SU-DHL-6 (cell line): ENCODE results near the gene FAM163A.

Source experiments
- H2AFZ ChIP-seq: fragments of 200-600 bp; sonication (generic); 2 replicates; pipeline ENCODE4 v1.6.1; 2014; ENCODE audit warnings: low read depth, mild to moderate bottlenecking, moderate library complexity, mixed read lengths, antibody characterized with exemption, low read length; ENCODE audit not compliant: severe bottlenecking
- H3F3A ChIP-seq: fragments of 200-600 bp; shearing (Covaris generic); 2 replicates; pipeline ENCODE4 v1.6.0; 2016; ENCODE audit warnings: antibody characterized with exemption, mild to moderate bottlenecking; ENCODE audit not compliant: insufficient read depth
- H3K27ac ChIP-seq: fragments of 200-600 bp; sonication (generic); 2 replicates; pipeline ENCODE4 v1.5.1; 2016; ENCODE audit warnings: low read depth, mild to moderate bottlenecking, low read length, moderate library complexity, mixed read lengths
- H3K27me3 ChIP-seq: fragments of 200-600 bp; sonication (generic), shearing (Covaris generic); 2 replicates; pipeline ENCODE4 v1.6.0; 2014; ENCODE audit warnings: mild to moderate bottlenecking, low read length
- H3K36me3 ChIP-seq: fragments of 200-600 bp; sonication (generic); 2 replicates; pipeline ENCODE4 v1.6.1; 2014; ENCODE audit warnings: mild to moderate bottlenecking, low read length, mixed read lengths
- H3K4me2 ChIP-seq: fragments of 300-600, 200-600 bp; shearing (Covaris generic), sonication (generic); 2 replicates; pipeline ENCODE4 v1.6.0; 2014; ENCODE audit warnings: low read length, low read depth, mild to moderate bottlenecking; ENCODE audit not compliant: poor library complexity, severe bottlenecking
- H3K4me3 ChIP-seq: fragments of 200-600 bp; sonication (generic); 2 replicates; pipeline ENCODE4 v1.5.1; 2014; ENCODE audit warnings: antibody characterized with exemption, low read length, mild to moderate bottlenecking, mixed read lengths; ENCODE audit not compliant: insufficient read depth, poor library complexity, severe bottlenecking
- H3K79me2 ChIP-seq: fragments of 200-600 bp; sonication (generic); 2 replicates; pipeline ENCODE4 v1.6.1; 2014; ENCODE audit warnings: mild to moderate bottlenecking, low read length, moderate library complexity; ENCODE audit not compliant: insufficient read depth
- H3K9ac ChIP-seq: fragments of 200-600 bp; sonication (generic); 2 replicates; pipeline ENCODE4 v1.7.0; 2014; ENCODE audit warnings: mild to moderate bottlenecking, low read length
- H3K9me2 ChIP-seq: fragments of 200-600 bp; sonication (generic); replicated peaks from 2 replicates; pipeline ENCODE4 v1.6.1; 2014; ENCODE audit warnings: low read length; ENCODE audit not compliant: insufficient read depth
- H3K9me3 ChIP-seq: fragments of 200-600 bp; sonication (generic); 2 replicates; pipeline ENCODE4 v1.6.1; 2014; ENCODE audit warnings: low read length, mixed read lengths; ENCODE audit not compliant: insufficient read depth
- H4K20me1 ChIP-seq: fragments of 200-600 bp; sonication (generic); 2 replicates; pipeline ENCODE4 v1.6.1; 2014; ENCODE audit warnings: low read depth, mild to moderate bottlenecking, antibody characterized with exemption, low read length, moderate library complexity, mixed read lengths
- EZH2phosphoT487 ChIP-seq: fragments of 200-600 bp; sonication (generic), shearing (Covaris generic); conservative IDR thresholded peaks from 2 replicates; pipeline ENCODE4 v1.6.1; 2018; ENCODE audit warnings: mild to moderate bottlenecking, antibody characterized with exemption, low read length, moderate library complexity, mixed read lengths
- TF ChIP-seq, protein P1 (sequence below): fragments of 200-600 bp; sonication (generic); IDR thresholded peaks from one replicate; pipeline ENCODE4 v1.5.1; 2017; ENCODE audit warnings: antibody characterized with exemption, mild to moderate bottlenecking, low read length, moderate library complexity; ENCODE audit not compliant: insufficient read depth, poor library complexity, severe bottlenecking

FAM163A gene

GRCh38 chr1:179757933-179758332 lies 14.8 kb downstream of the FAM163A start:
- Histone ChIP-seq H3K9me2 (no peaks in the 10 kb centered on the region), H3F3A (no peaks in the 10 kb centered on the region), H3K79me2 (no peaks in the 10 kb centered on the region), H4K20me1 (no peaks in the 10 kb centered on the region), H3K27ac (no peak overlapping the region), H3K4me3 (no peak overlapping the region), H3K9me3 (no peaks in the 10 kb centered on the region), H3K4me2 (no peak overlapping the region), H3K36me3 (no peaks in the 10 kb centered on the region), H3K9ac (no peak overlapping the region), H2AFZ (no peak overlapping the region), H3K27me3 (no peaks in the 10 kb centered on the region)
- no peak for TF ChIP-seq EZH2phosphoT487
- TF ChIP-seq, protein P1, sequence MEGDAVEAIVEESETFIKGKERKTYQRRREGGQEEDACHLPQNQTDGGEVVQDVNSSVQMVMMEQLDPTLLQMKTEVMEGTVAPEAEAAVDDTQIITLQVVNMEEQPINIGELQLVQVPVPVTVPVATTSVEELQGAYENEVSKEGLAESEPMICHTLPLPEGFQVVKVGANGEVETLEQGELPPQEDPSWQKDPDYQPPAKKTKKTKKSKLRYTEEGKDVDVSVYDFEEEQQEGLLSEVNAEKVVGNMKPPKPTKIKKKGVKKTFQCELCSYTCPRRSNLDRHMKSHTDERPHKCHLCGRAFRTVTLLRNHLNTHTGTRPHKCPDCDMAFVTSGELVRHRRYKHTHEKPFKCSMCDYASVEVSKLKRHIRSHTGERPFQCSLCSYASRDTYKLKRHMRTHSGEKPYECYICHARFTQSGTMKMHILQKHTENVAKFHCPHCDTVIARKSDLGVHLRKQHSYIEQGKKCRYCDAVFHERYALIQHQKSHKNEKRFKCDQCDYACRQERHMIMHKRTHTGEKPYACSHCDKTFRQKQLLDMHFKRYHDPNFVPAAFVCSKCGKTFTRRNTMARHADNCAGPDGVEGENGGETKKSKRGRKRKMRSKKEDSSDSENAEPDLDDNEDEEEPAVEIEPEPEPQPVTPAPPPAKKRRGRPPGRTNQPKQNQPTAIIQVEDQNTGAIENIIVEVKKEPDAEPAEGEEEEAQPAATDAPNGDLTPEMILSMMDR = no peak

GRCh38 chr1:179760521-179760920 lies 17.4 kb downstream of the FAM163A start:
- Histone ChIP-seq H3K4me3 (no peak overlapping the region), H2AFZ (no peak overlapping the region), H3K9ac (no peak overlapping the region), H4K20me1 (no peaks in the 10 kb centered on the region), H3K27me3 (no peaks in the 10 kb centered on the region), H3K27ac (no peak overlapping the region), H3K36me3 (no peaks in the 10 kb centered on the region), H3K4me2 (no peak overlapping the region), H3K79me2 (no peaks in the 10 kb centered on the region), H3F3A (no peaks in the 10 kb centered on the region), H3K9me2 (no peaks in the 10 kb centered on the region), H3K9me3 (no peaks in the 10 kb centered on the region)
- TF ChIP-seq, protein P1 = no peak
- TF ChIP-seq EZH2phosphoT487 = no peak

GRCh38 chr1:179761296-179761695 lies 18.2 kb downstream of the FAM163A start:
- Histone ChIP-seq H3K4me3 (no peak overlapping the region), H2AFZ (no peak overlapping the region), H3F3A (no peaks in the 10 kb centered on the region), H3K9me2 (no peaks in the 10 kb centered on the region), H3K9me3 (no peaks in the 10 kb centered on the region), H4K20me1 (no peaks in the 10 kb centered on the region), H3K9ac (no peak overlapping the region), H3K27ac (no peak overlapping the region), H3K27me3 (no peaks in the 10 kb centered on the region), H3K4me2 (no peak overlapping the region), H3K36me3 (no peaks in the 10 kb centered on the region), H3K79me2 (no peaks in the 10 kb centered on the region)
- TF ChIP-seq, protein P1 = no peak
- TF ChIP-seq EZH2phosphoT487 = no peak
